Stimulated activated CD8-positive, alpha-beta memory T cell treated with anti-CD3 and anti-CD28 coated beads, Interleukin-12 subunit alpha, Interleukin-12 subunit beta, amount 100 ng/mL, for 1 hour (primary cell): ENCODE data around the gene OSTF1.
A peak's percentile ranks its signal among the peaks of the same experiment; 100 is the strongest.

Experiments used
- DNase-seq: peaks from one replicate; pipeline ENCODE4 v3.0.0-alpha.2; 2020; ENCODE audit warnings: low read depth

Gene OSTF1

GRCh38 chr9:75084081-75084672, 4.1 kb upstream of the OSTF1 start:
- DNase-seq = no peak

GRCh38 chr9:75085640-75086039, 2.7 kb upstream of the OSTF1 start:
- no peak for DNase-seq

- DNase-seq = no peak
Measured at GRCh38 chr9:75086541-75087288, 1.6 kb upstream of the OSTF1 start.

- peak; percentile 30 for DNase-seq
Measured at GRCh38 chr9:75087289-75087823, 958 bp upstream of the OSTF1 start.

- peak; percentile 35 for DNase-seq
Measured at GRCh38 chr9:75088646-75089372, 495 bp downstream of the OSTF1 start.

GRCh38 chr9:75089373-75089766, 1.1 kb downstream of the OSTF1 start:
- no peak for DNase-seq

- no peak for DNase-seq
Measured at GRCh38 chr9:75090579-75090978, 2.3 kb downstream of the OSTF1 start.

- DNase-seq = no peak
Measured at GRCh38 chr9:75092766-75093165, 4.5 kb downstream of the OSTF1 start.

GRCh38 chr9:75096796-75097195, 8.5 kb downstream of the OSTF1 start:
- no peak for DNase-seq

GRCh38 chr9:75101004-75101588, 12.8 kb downstream of the OSTF1 start:
- no peak for DNase-seq

GRCh38 chr9:75102177-75102790, 14.0 kb downstream of the OSTF1 start:
- no peak for DNase-seq

GRCh38 chr9:75104607-75105006, 16.3 kb downstream of the OSTF1 start:
- DNase-seq = no peak

- no peak for DNase-seq
Measured at GRCh38 chr9:75105019-75105540, 16.8 kb downstream of the OSTF1 start.

GRCh38 chr9:75105841-75106240, 17.5 kb downstream of the OSTF1 start:
- DNase-seq = no peak

GRCh38 chr9:75106857-75107256, 18.5 kb downstream of the OSTF1 start:
- DNase-seq = no peak

GRCh38 chr9:75108571-75108970, 20.3 kb downstream of the OSTF1 start:
- no peak for DNase-seq

- no peak for DNase-seq
Measured at GRCh38 chr9:75109210-75109839, 21.0 kb downstream of the OSTF1 start.

GRCh38 chr9:75111019-75111622, 22.8 kb downstream of the OSTF1 start:
- no peak for DNase-seq

GRCh38 chr9:75112789-75113188, 24.5 kb downstream of the OSTF1 start:
- no peak for DNase-seq

- no peak for DNase-seq
Measured at GRCh38 chr9:75116306-75116705, 28.0 kb downstream of the OSTF1 start.

GRCh38 chr9:75117564-75117963, 29.2 kb downstream of the OSTF1 start:
- no peak for DNase-seq
